ENCODE results near the gene CDKL4. TPM values are rescaled to one million over a fixed set of nuclear protein-coding genes. Genes with fewer than 3 reads are reported as not detected.
"Not testable (repeated sequence)": the region's sequence is repeated elsewhere in the genome, so short reads cannot be mapped to it uniquely, and the experiment has no call there.

Gene CDKL4
- total RNA-seq, 2 donors from 2014 or later, result not detected

- Mint-ChIP-seq H3K4me3 (no peak overlapping the region), H3K4me1 (ENCODE audit: low read depth in 2 of 2) (peaks cover 50 to 56% of the 10 kb centered on the region in 2 donors), H3K9me3 (no peaks in the 10 kb centered on the region), H3K27ac (peak overlapping the region; percentile 91 to 96), H3K27me3 (no peaks in the 10 kb centered on the region), H3K36me3 (no peaks in the 10 kb centered on the region)
- DNase-seq (ENCODE audit: low spot score) (no peak), ATAC-seq (no peak)
These were observed 23.6 kb downstream of the CDKL4 start for GRCh38 chr2:39220136-39220535.

- Mint-ChIP-seq H3K27me3 (no peaks in the 10 kb centered on the region), H3K27ac (peak overlapping the region; percentile 91 to 96), H3K36me3 (no peaks in the 10 kb centered on the region), H3K4me1 (ENCODE audit: low read depth in 2 of 2) (peaks cover 55 to 59% of the 10 kb centered on the region in 2 donors), H3K4me3 (peak overlapping the region; percentile 74), H3K9me3 (no peaks in the 10 kb centered on the region)
- DNase-seq (ENCODE audit: low spot score) (no peak), ATAC-seq (no peak)
These were observed 25.4 kb downstream of the CDKL4 start for GRCh38 chr2:39218391-39218790.

GRCh38 chr2:39217192-39217550 lies 26.6 kb downstream of the CDKL4 start:
- DNase-seq (ENCODE audit: low spot score), result no peak
- H3K4me3 Mint-ChIP-seq, result peak overlapping the region; percentile 74
- H3K9me3 Mint-ChIP-seq, result no peaks in the 10 kb centered on the region
- H3K27ac Mint-ChIP-seq, result peak overlapping the region; percentile 91 to 96
- no peaks in the 10 kb centered on the region for H3K36me3 Mint-ChIP-seq
- H3K4me1 Mint-ChIP-seq (ENCODE audit: low read depth in 2 of 2), result peaks cover 58 to 64% of the 10 kb centered on the region in 2 donors
- H3K27me3 Mint-ChIP-seq, result no peaks in the 10 kb centered on the region
- ATAC-seq, result peak; percentile 86 to 90

- H3K9me3 Mint-ChIP-seq, result no peaks in the 10 kb centered on the region
- H3K4me3 Mint-ChIP-seq, result peak overlapping the region; percentile 74
- DNase-seq (ENCODE audit: low spot score) (peak; percentile 79), ATAC-seq (peak; percentile 89 to 90)
- H3K27me3 Mint-ChIP-seq, result no peaks in the 10 kb centered on the region
- peak overlapping the region; percentile 91 to 96 for H3K27ac Mint-ChIP-seq
- H3K36me3 Mint-ChIP-seq, result no peaks in the 10 kb centered on the region
- peaks cover 57 to 65% of the 10 kb centered on the region in 2 donors for H3K4me1 Mint-ChIP-seq (ENCODE audit: low read depth in 2 of 2)
These were observed 27.2 kb downstream of the CDKL4 start for GRCh38 chr2:39216346-39217191.

GRCh38 chr2:39215545-39215944 lies 28.2 kb downstream of the CDKL4 start:
- peak overlapping the region; percentile 74 for H3K4me3 Mint-ChIP-seq
- peak overlapping the region; percentile 91 to 96 for H3K27ac Mint-ChIP-seq
- H3K4me1 Mint-ChIP-seq (ENCODE audit: low read depth in 2 of 2), result peaks cover 63 to 74% of the 10 kb centered on the region in 2 donors

GRCh38 chr2:39213015-39213414 lies 30.8 kb downstream of the CDKL4 start:
- DNase-seq (ENCODE audit: low spot score) (no peak), ATAC-seq (no peak)
- Mint-ChIP-seq H3K36me3 (no peaks in the 10 kb centered on the region), H3K4me1 (ENCODE audit: low read depth in 2 of 2) (peaks cover 47 to 55% of the 10 kb centered on the region in 2 donors), H3K9me3 (no peaks in the 10 kb centered on the region), H3K27ac (peak overlapping the region; percentile 35 to 91), H3K27me3 (no peaks in the 10 kb centered on the region), H3K4me3 (peak overlapping the region; percentile 7)

More at GRCh38 chr2:39215545-39215944, 28.2 kb downstream of the CDKL4 start:
- H3K27me3 Mint-ChIP-seq, result no peaks in the 10 kb centered on the region
- no peaks in the 10 kb centered on the region for H3K9me3 Mint-ChIP-seq
- DNase-seq (ENCODE audit: low spot score) (no peak), ATAC-seq (peak in 1 of 2 donors; percentile 44)
- H3K36me3 Mint-ChIP-seq, result no peaks in the 10 kb centered on the region

GRCh38 chr2:39210846-39211245 lies 32.9 kb downstream of the CDKL4 start:
- DNase-seq (ENCODE audit: low spot score) (no peak), ATAC-seq (no peak)
- H3K4me3 Mint-ChIP-seq, result no peak overlapping the region
- no peaks in the 10 kb centered on the region for H3K9me3 Mint-ChIP-seq
- H3K36me3 Mint-ChIP-seq, result no peaks in the 10 kb centered on the region
- no peaks in the 10 kb centered on the region for H3K27me3 Mint-ChIP-seq
- H3K27ac Mint-ChIP-seq, result peak overlapping the region; percentile 47 to 67
- peaks cover 29 to 34% of the 10 kb centered on the region in 2 donors for H3K4me1 Mint-ChIP-seq (ENCODE audit: low read depth in 2 of 2)

- peaks cover 3% of the 10 kb centered on the region for H3K9me3 Mint-ChIP-seq
- peaks cover 11 to 16% of the 10 kb centered on the region in 2 donors for H3K4me1 Mint-ChIP-seq (ENCODE audit: low read depth in 2 of 2)
- H3K27me3 Mint-ChIP-seq, result no peaks in the 10 kb centered on the region
- no peak for DNase-seq (ENCODE audit: low spot score)
- H3K36me3 Mint-ChIP-seq, result peaks cover 8% of the 10 kb centered on the region
- ATAC-seq, result no peak
- peak overlapping the region; percentile 21 for H3K4me3 Mint-ChIP-seq
- H3K27ac Mint-ChIP-seq, result no peak overlapping the region
These were observed 40.4 kb downstream of the CDKL4 start for GRCh38 chr2:39203382-39203781.

- peaks cover 11 to 16% of the 10 kb centered on the region in 2 donors for H3K4me1 Mint-ChIP-seq (ENCODE audit: low read depth in 2 of 2)
- ATAC-seq, result peak in 1 of 2 donors; percentile 65
These were observed 41.0 kb downstream of the CDKL4 start for GRCh38 chr2:39202639-39203369.

GRCh38 chr2:39197003-39197402 lies 46.8 kb downstream of the CDKL4 start:
- H3K36me3 Mint-ChIP-seq, result peaks cover 14% of the 10 kb centered on the region
- H3K9me3 Mint-ChIP-seq; H3K4me1 Mint-ChIP-seq (ENCODE audit: low read depth in 2 of 2): not testable (repeated sequence)

More at GRCh38 chr2:39202639-39203369, 41.0 kb downstream of the CDKL4 start:
- H3K27me3 Mint-ChIP-seq, result no peaks in the 10 kb centered on the region
- peak overlapping the region; percentile 48 for H3K4me3 Mint-ChIP-seq
- peaks cover 8% of the 10 kb centered on the region for H3K36me3 Mint-ChIP-seq
- no peak for DNase-seq (ENCODE audit: low spot score)
- H3K27ac Mint-ChIP-seq, result no peak overlapping the region
- H3K9me3 Mint-ChIP-seq, result peaks cover 5% of the 10 kb centered on the region

GRCh38 chr2:39194686-39195085 lies 49.1 kb downstream of the CDKL4 start:
- no peak overlapping the region for H3K4me3 Mint-ChIP-seq
- H3K36me3 Mint-ChIP-seq, result peaks cover 14% of the 10 kb centered on the region
- H3K27me3 Mint-ChIP-seq, result no peaks in the 10 kb centered on the region
- H3K4me1 Mint-ChIP-seq (ENCODE audit: low read depth in 2 of 2), result no peaks in the 10 kb centered on the region
- DNase-seq (ENCODE audit: low spot score) (no peak), ATAC-seq (no peak)
- peaks cover 8% of the 10 kb centered on the region for H3K9me3 Mint-ChIP-seq
- H3K27ac Mint-ChIP-seq, result no peak overlapping the region

More at GRCh38 chr2:39197003-39197402, 46.8 kb downstream of the CDKL4 start:
- not testable (repeated sequence) for DNase-seq (ENCODE audit: low spot score); H3K27ac Mint-ChIP-seq; H3K4me3 Mint-ChIP-seq; H3K27me3 Mint-ChIP-seq; ATAC-seq

- DNase-seq (ENCODE audit: low spot score) (no peak), ATAC-seq (peak in 1 of 2 donors; percentile 58)
- Mint-ChIP-seq H3K9me3 (no peaks in the 10 kb centered on the region), H3K4me3 (no peak overlapping the region), H3K27me3 (no peaks in the 10 kb centered on the region), H3K27ac (no peak overlapping the region), H3K4me1 (ENCODE audit: low read depth in 2 of 2) (no peaks in the 10 kb centered on the region), H3K36me3 (no peaks in the 10 kb centered on the region)
These were observed 54.7 kb downstream of the CDKL4 start for GRCh38 chr2:39188960-39189494.

GRCh38 chr2:39183673-39184072 lies 60.1 kb downstream of the CDKL4 start:
- H3K4me3 Mint-ChIP-seq, result no peak overlapping the region
- ATAC-seq, result no peak
- no peaks in the 10 kb centered on the region for H3K36me3 Mint-ChIP-seq
- no peaks in the 10 kb centered on the region for H3K4me1 Mint-ChIP-seq (ENCODE audit: low read depth in 2 of 2)
- no peaks in the 10 kb centered on the region for H3K9me3 Mint-ChIP-seq
- no peak for DNase-seq (ENCODE audit: low spot score)
- no peaks in the 10 kb centered on the region for H3K27me3 Mint-ChIP-seq
- no peak overlapping the region for H3K27ac Mint-ChIP-seq

GRCh38 chr2:39181297-39181696 lies 62.5 kb downstream of the CDKL4 start:
- Mint-ChIP-seq H3K4me3 (no peak overlapping the region), H3K27ac (no peak overlapping the region), H3K9me3 (no peaks in the 10 kb centered on the region), H3K27me3 (peaks cover 0 to 3% of the 10 kb centered on the region in 2 donors), H3K4me1 (ENCODE audit: low read depth in 2 of 2) (peaks cover 0 to 2% of the 10 kb centered on the region in 2 donors), H3K36me3 (no peaks in the 10 kb centered on the region)
- no peak for DNase-seq (ENCODE audit: low spot score)
- no peak for ATAC-seq
